H9 (cell line): ENCODE data around the gene APP. TPM values are rescaled to one million over a fixed set of nuclear protein-coding genes. Genes with fewer than 3 reads are reported as not detected.
A peak's percentile ranks its signal among the peaks of the same experiment; 100 is the strongest.

ENCODE experiments used
- DNase-seq: peaks from one replicate; pipeline ENCODE4 v3.0.0-alpha.2; 2017
- H2AFZ ChIP-seq: one replicate; pipeline ENCODE4 v1.6.1; 2013; ENCODE audit warnings: mild to moderate bottlenecking, low read length, control low read depth, moderate library complexity
- H2AK5ac ChIP-seq: 2 replicates; pipeline ENCODE4 v1.6.1; 2013; ENCODE audit warnings: low read length, control low read depth, mixed read lengths; ENCODE audit not compliant: insufficient read length
- H2BK120ac ChIP-seq: one replicate; pipeline ENCODE4 v1.6.1; 2013; ENCODE audit warnings: low read depth, mild to moderate bottlenecking, low read length, control low read depth, inconsistent platforms; ENCODE audit not compliant: poor library complexity, severe bottlenecking
- H2BK12ac ChIP-seq: 2 replicates; pipeline ENCODE4 v1.6.1; 2013; ENCODE audit warnings: low read length, control low read depth, mixed read lengths, low read depth; ENCODE audit not compliant: insufficient read length
- H2BK15ac ChIP-seq: 2 replicates; pipeline ENCODE4 v1.6.1; 2013; ENCODE audit warnings: low read depth, low read length, control low read depth
- H2BK20ac ChIP-seq: one replicate; pipeline ENCODE4 v1.6.1; 2013; ENCODE audit warnings: low read depth, mild to moderate bottlenecking, low read length, control low read depth, inconsistent platforms; ENCODE audit not compliant: poor library complexity, severe bottlenecking
- H2BK5ac ChIP-seq: 2 replicates; pipeline ENCODE4 v1.6.1; 2013; ENCODE audit warnings: low read length, control low read depth, mixed read lengths; ENCODE audit not compliant: insufficient read length
- H3K14ac ChIP-seq: 2 replicates; pipeline ENCODE4 v1.6.1; 2013; ENCODE audit warnings: low read length, control low read depth; ENCODE audit not compliant: insufficient read depth
- H3K18ac ChIP-seq: 2 replicates; pipeline ENCODE4 v1.6.1; 2013; ENCODE audit warnings: low read depth, mild to moderate bottlenecking, mixed read lengths, low read length, control low read depth; ENCODE audit not compliant: insufficient read length
- H3K23ac ChIP-seq: 2 replicates; pipeline ENCODE4 v1.6.1; 2013; ENCODE audit warnings: low read length, control low read depth, mixed read lengths, low read depth; ENCODE audit not compliant: insufficient read length
- H3K23me2 ChIP-seq: 2 replicates; pipeline ENCODE4 v1.6.1; 2013; ENCODE audit warnings: low read depth, mild to moderate bottlenecking, mixed read lengths, low read length, control low read depth; ENCODE audit not compliant: insufficient read length, poor library complexity, severe bottlenecking
- H3K27ac ChIP-seq: 2 replicates; pipeline ENCODE4 v1.5.1; 2013; ENCODE audit warnings: low read length, control low read depth, mixed read lengths, low read depth; ENCODE audit not compliant: insufficient read length
- H3K27me3 ChIP-seq: 2 replicates; pipeline ENCODE4 v1.6.1; 2013; ENCODE audit warnings: low read length, control low read depth, inconsistent platforms; ENCODE audit not compliant: insufficient read depth
- H3K4ac ChIP-seq: 2 replicates; pipeline ENCODE4 v1.6.1; 2013; ENCODE audit warnings: low read depth, mild to moderate bottlenecking, control low read depth, inconsistent platforms, low read length, moderate library complexity
- H3K4me1 ChIP-seq: 2 replicates; pipeline ENCODE4 v1.6.1; 2013; ENCODE audit warnings: low read length, control low read depth, inconsistent platforms; ENCODE audit not compliant: insufficient read depth
- H3K4me2 ChIP-seq: 2 replicates; pipeline ENCODE4 v1.6.1; 2013; ENCODE audit warnings: low read length, control low read depth, mixed read lengths; ENCODE audit not compliant: insufficient read length, insufficient read depth
- H3K56ac ChIP-seq: 2 replicates; pipeline ENCODE4 v1.6.1; 2013; ENCODE audit warnings: low read depth, mild to moderate bottlenecking, mixed read lengths, low read length, control low read depth; ENCODE audit not compliant: insufficient read length
- H3K79me1 ChIP-seq: 2 replicates; pipeline ENCODE4 v1.6.1; 2013; ENCODE audit warnings: low read depth, mild to moderate bottlenecking, moderate library complexity, low read length, control low read depth, inconsistent platforms; ENCODE audit not compliant: insufficient read depth, poor library complexity, severe bottlenecking
- H3K79me2 ChIP-seq: 2 replicates; pipeline ENCODE4 v1.6.1; 2013; ENCODE audit warnings: low read length, control low read depth, inconsistent platforms; ENCODE audit not compliant: insufficient read depth
- H3K9ac ChIP-seq: 2 replicates; pipeline ENCODE4 v1.6.1; 2013; ENCODE audit warnings: low read length, control low read depth, mixed read lengths; ENCODE audit not compliant: insufficient read length; ENCODE audit errors: extremely low read depth
- H3K9me3 ChIP-seq: one replicate; pipeline ENCODE4 v1.6.1; 2013; ENCODE audit warnings: low read depth, low read length, inconsistent platforms; ENCODE audit not compliant: control insufficient read depth
- H3T11ph ChIP-seq: one replicate; pipeline ENCODE4 v1.6.1; 2013; ENCODE audit warnings: mild to moderate bottlenecking, low read length, control low read depth, inconsistent platforms
- H4K20me1 ChIP-seq: one replicate; pipeline ENCODE4 v1.6.1; 2013; ENCODE audit not compliant: control insufficient read depth, insufficient read length, insufficient read depth
- H4K5ac ChIP-seq: 2 replicates; pipeline ENCODE4 v1.6.1; 2013; ENCODE audit warnings: low read depth, mild to moderate bottlenecking, mixed read lengths, low read length, control low read depth; ENCODE audit not compliant: insufficient read length
- H4K8ac ChIP-seq: replicated peaks from 2 replicates; pipeline ENCODE4 v1.6.1; 2013; ENCODE audit warnings: low read length, control low read depth, mixed read lengths, low read depth; ENCODE audit not compliant: insufficient read length
- H4K91ac ChIP-seq: 2 replicates; pipeline ENCODE4 v1.6.1; 2013; ENCODE audit warnings: low read depth, mild to moderate bottlenecking, moderate library complexity, mixed read lengths, low read length, control low read depth; ENCODE audit not compliant: insufficient read length
- H3K27ac Mint-ChIP-seq, 3 experiments: 2 replicates in 2 of 3; 3 replicates in 1 of 3; pipeline ENCODE4 v1.8.0; 2020 to 2021; ENCODE audit warnings: mixed read lengths in 3 of 3, mild to moderate bottlenecking in 1 of 3, moderate library complexity in 1 of 3
- H3K27me3 Mint-ChIP-seq: 2 replicates; pipeline ENCODE4 v1.8.0; 2021; ENCODE audit warnings: low read depth, mild to moderate bottlenecking, moderate library complexity, mixed read lengths
- H3K36me3 Mint-ChIP-seq, 3 experiments: 2 replicates in 2 of 3; 3 replicates in 1 of 3; pipeline ENCODE4 v1.8.0; 2020 to 2021; ENCODE audit warnings: low read depth in 3 of 3, mixed read lengths in 3 of 3; ENCODE audit not compliant: insufficient read depth in 1 of 3
- H3K4me1 Mint-ChIP-seq, 2 experiments: 2 replicates each; pipeline ENCODE4 v1.8.0; 2020; ENCODE audit warnings: mixed read lengths in 2 of 2
- H3K4me3 Mint-ChIP-seq, 2 experiments: 2 replicates in 1 of 2; 3 replicates in 1 of 2; pipeline ENCODE4 v1.8.0; 2020 to 2021; ENCODE audit warnings: mild to moderate bottlenecking in 2 of 2, mixed read lengths in 2 of 2, moderate library complexity in 1 of 2
- H3K9me3 Mint-ChIP-seq, 2 experiments: 2 replicates in 1 of 2; 3 replicates in 1 of 2; pipeline ENCODE4 v1.8.0; 2020; ENCODE audit warnings: mild to moderate bottlenecking in 2 of 2, mixed read lengths in 2 of 2, moderate library complexity in 1 of 2
- WGBS: extraction: QIAGEN DNeasy Blood & Tissue Kit; methylation state at CpG from one replicate; pipeline ENCODE4 v1.1.7; 2013; ENCODE audit warnings: missing lambda C conversion rate, low lambda C conversion rate, mixed read lengths; ENCODE audit not compliant: insufficient read length; ENCODE audit errors: extremely low coverage; 5-methylcytosine and 5-hydroxymethylcytosine counted together
- total RNA-seq: library from RNA; stranded (reverse); gene quantifications from 2 replicates; pipeline ENCODE4 v1.2.1, GENCODE V29; 2021
- TF ChIP-seq, protein P1 (sequence below): fragments of 200-600 bp; sonication (generic); conservative IDR thresholded peaks from 3 replicates; pipeline ENCODE4 v1.8.0; 2021; ENCODE audit warnings: antibody characterized with exemption, mild to moderate bottlenecking

The APP gene
- total RNA-seq, 1 experiment from 2014 or later: 380 TPM

DNA sequence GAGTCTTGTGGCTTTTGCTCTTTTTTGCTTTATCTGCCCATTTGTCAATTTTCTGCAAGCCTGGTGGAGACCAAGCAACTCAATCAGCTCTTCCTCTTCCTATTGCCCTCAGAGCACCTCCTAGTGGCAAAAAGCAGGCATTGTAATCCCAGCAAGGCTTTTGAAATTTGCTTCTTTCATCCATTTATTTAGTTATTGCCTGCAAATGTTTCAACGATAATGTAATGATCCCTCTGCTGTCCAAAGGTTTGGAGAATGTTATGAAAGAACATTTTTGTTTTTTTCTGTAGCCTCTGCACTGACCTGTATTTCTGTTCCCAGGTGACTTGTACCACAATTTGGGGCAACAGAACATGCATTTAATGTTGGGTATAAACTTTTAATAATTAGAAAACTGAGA is 308.0 kb downstream of the APP start:
- no peak overlapping the region for H2AFZ ChIP-seq
- no peaks in the 10 kb centered on the region for H3K9me3 Mint-ChIP-seq

More for the DNA sequence above, 308.0 kb downstream of the APP start:
- no peak overlapping the region for H3K18ac ChIP-seq
- no peak overlapping the region for H4K8ac ChIP-seq
- no peaks in the 10 kb centered on the region for H3K9me3 ChIP-seq
- no peaks in the 10 kb centered on the region for H4K20me1 ChIP-seq
- H3K4me2 ChIP-seq: no peak overlapping the region
- no peaks in the 10 kb centered on the region for H3K27me3 ChIP-seq
- H3K23ac ChIP-seq: no peak overlapping the region
- Mint-ChIP-seq H3K36me3 (no peaks in the 10 kb centered on the region), H3K27ac (no peak overlapping the region), H3K27me3 (no peaks in the 10 kb centered on the region), H3K4me1 (peaks cover 11% of the 10 kb centered on the region in 2 experiments), H3K4me3 (no peak overlapping the region)
- no peak overlapping the region for H3K27ac ChIP-seq
- H3K23me2 ChIP-seq: no peaks in the 10 kb centered on the region
- H3K56ac ChIP-seq: no peak overlapping the region
- DNase-seq: no peak
- no peak overlapping the region for H3K14ac ChIP-seq
- no peak overlapping the region for H2BK20ac ChIP-seq
- no peak overlapping the region for H2BK5ac ChIP-seq
- H2AK5ac ChIP-seq: no peak overlapping the region
- no peak overlapping the region for H3K9ac ChIP-seq
- H3T11ph ChIP-seq: no peak overlapping the region
- H2BK15ac ChIP-seq: no peak overlapping the region
- H4K91ac ChIP-seq: no peak overlapping the region
- TF ChIP-seq, protein P1, sequence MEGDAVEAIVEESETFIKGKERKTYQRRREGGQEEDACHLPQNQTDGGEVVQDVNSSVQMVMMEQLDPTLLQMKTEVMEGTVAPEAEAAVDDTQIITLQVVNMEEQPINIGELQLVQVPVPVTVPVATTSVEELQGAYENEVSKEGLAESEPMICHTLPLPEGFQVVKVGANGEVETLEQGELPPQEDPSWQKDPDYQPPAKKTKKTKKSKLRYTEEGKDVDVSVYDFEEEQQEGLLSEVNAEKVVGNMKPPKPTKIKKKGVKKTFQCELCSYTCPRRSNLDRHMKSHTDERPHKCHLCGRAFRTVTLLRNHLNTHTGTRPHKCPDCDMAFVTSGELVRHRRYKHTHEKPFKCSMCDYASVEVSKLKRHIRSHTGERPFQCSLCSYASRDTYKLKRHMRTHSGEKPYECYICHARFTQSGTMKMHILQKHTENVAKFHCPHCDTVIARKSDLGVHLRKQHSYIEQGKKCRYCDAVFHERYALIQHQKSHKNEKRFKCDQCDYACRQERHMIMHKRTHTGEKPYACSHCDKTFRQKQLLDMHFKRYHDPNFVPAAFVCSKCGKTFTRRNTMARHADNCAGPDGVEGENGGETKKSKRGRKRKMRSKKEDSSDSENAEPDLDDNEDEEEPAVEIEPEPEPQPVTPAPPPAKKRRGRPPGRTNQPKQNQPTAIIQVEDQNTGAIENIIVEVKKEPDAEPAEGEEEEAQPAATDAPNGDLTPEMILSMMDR: peak; percentile 88
- no peak overlapping the region for H2BK12ac ChIP-seq
- no peaks in the 10 kb centered on the region for H3K79me1 ChIP-seq
- no peak overlapping the region for H4K5ac ChIP-seq
- no peak overlapping the region for H3K4ac ChIP-seq
- WGBS: no CpG with 5 or more reads among the region's 1 CpG
- no peaks in the 10 kb centered on the region for H3K4me1 ChIP-seq
- H2BK120ac ChIP-seq: no peak overlapping the region
- H3K79me2 ChIP-seq: no peaks in the 10 kb centered on the region
